ENCODE measurements around the gene ERI2.

DNA sequence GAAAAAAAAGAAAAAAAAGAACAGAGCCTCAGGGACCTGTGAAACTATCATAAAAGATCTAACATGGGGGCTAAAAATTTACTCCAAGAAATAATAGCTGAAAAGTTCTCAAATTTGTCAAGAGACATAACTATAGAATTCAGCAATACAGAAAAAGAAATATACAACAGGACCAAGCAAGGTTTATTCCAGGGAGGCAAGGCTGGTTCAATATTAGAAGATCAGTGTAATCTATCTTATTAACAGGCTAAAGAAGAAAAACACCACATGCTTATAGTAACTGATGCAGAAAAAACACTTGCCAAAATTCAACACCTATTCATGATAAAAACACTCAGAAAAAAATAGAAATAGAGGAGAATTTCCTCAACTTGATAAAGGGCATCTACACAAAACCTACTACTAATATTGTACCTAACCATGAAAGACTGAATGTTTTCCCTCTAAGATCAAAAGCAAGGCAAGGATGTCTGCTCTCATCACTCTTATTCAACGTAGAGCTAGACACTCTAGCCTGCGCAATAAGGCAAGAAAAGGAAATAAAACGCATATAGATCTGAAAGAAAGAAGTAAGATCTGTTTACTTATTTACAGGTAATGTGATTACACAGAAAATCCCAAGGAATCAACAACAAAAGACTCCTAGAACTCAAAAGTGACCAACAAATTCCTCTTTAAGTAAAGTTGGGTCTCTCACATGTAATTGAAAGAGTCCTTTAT lies 43.7 kb downstream of the ERI2 start:
- TF ChIP-seq CAMTA2 (CRISPR knock-in tag; IDR thresholded peaks at IDR 0.05; ENCODE audit: borderline replicate concordance), result no peak
- no peak for TF ChIP-seq KAT2B (IDR thresholded peaks at IDR 0.05; ENCODE audit: borderline replicate concordance, low read depth, low read length)

Measured in HepG2 (cell line).